GM12878 (cell line): ENCODE data around the gene SORBS2. TPM values are rescaled to one million over a fixed set of nuclear protein-coding genes. Genes with fewer than 3 reads are reported as not detected.

Source experiments
- ATAC-seq: fragments of 200-7000 bp; cut with Tn5 transposase; 3 replicates; pipeline ENCODE4 v1.9.1; 2020; ENCODE audit warnings: mild to moderate bottlenecking, moderate library complexity
- BruUV-seq: library from RNA; stranded (reverse); fragments of 400-500 nt; replicated peaks from 2 replicates; lab custom pipeline; 2021; lab: Mats Ljungman, UMichigan
- CTCF ChIA-PET: fragments of 300-600 bp; sonication (Branson Sonifier 250); formaldehyde crosslinking; extraction: SDS; loops from one replicate; lab custom pipeline; 2021; ENCODE audit warnings: inconsistent platforms; lab: Yijun Ruan, JAX
- POLR2A ChIA-PET: fragments of 350-600 bp; formaldehyde crosslinking; extraction: SDS; loops from one replicate; lab custom pipeline; 2021; ENCODE audit warnings: inconsistent platforms; lab: Charles Lee
- RAD21 ChIA-PET: fragments of 300-600 bp; sonication (Branson Sonifier 250); formaldehyde crosslinking; loops from one replicate; lab custom pipeline; 2023; ENCODE audit warnings: antibody characterized with exemption; ENCODE audit not compliant: unreplicated experiment; lab: Charles Lee
- SMC1A ChIA-PET: fragments of 300-600 bp; sonication (Branson Sonifier 250); formaldehyde crosslinking; loops from one replicate; lab custom pipeline; 2023; ENCODE audit not compliant: unreplicated experiment, uncharacterized antibody; lab: Charles Lee
- DNase-seq: peaks from one replicate; pipeline ENCODE4 v3.0.0-alpha.2; 2011; ENCODE audit warnings: low read depth, low spot score
- FAIRE-seq: peaks from 3 replicates; lab custom pipeline; 2011; peaks lifted over from hg19 to GRCh38; lab: Jason Lieb, UNC
- H2AFZ ChIP-seq: 2 replicates; pipeline ENCODE4 v1.6.0; 2011; ENCODE audit warnings: low read depth, low read length, control low read depth; ENCODE audit not compliant: control insufficient read depth
- H3K27ac ChIP-seq: 2 replicates; pipeline ENCODE4 v1.5.1; 2011; ENCODE audit warnings: control low read depth; ENCODE audit not compliant: control insufficient read depth, insufficient read depth
- H3K27me3 ChIP-seq, 2 experiments: replicated peaks in 1 of 2; 2 replicates each; pipeline versions ENCODE4 v1.6.0 to v1.6.1; 2011; ENCODE audit warnings: low read length in 1 of 2; ENCODE audit not compliant: control insufficient read depth in 2 of 2, insufficient read depth in 2 of 2
- H3K36me3 ChIP-seq, 2 experiments: 2 replicates each; pipeline ENCODE4 v1.5.1; 2011; ENCODE audit warnings: low read length in 1 of 2; ENCODE audit not compliant: control insufficient read depth in 2 of 2, insufficient read depth in 2 of 2
- H3K4me1 ChIP-seq: 2 replicates; pipeline ENCODE4 v1.6.1; 2011; ENCODE audit warnings: mild to moderate bottlenecking, low read length, moderate library complexity, mixed read lengths; ENCODE audit not compliant: control insufficient read depth, insufficient read depth
- H3K4me2 ChIP-seq: 2 replicates; pipeline ENCODE4 v1.6.0; 2011; ENCODE audit warnings: control low read depth; ENCODE audit not compliant: control insufficient read depth, insufficient read depth
- H3K4me3 ChIP-seq: fragments of 200-600 bp; sonication (generic); 2 replicates; pipeline ENCODE4 v1.5.1; 2016
- H3K79me2 ChIP-seq: 2 replicates; pipeline ENCODE4 v1.6.0; 2011; ENCODE audit warnings: low read length; ENCODE audit not compliant: control insufficient read depth, insufficient read depth
- H3K9ac ChIP-seq: 2 replicates; pipeline ENCODE4 v1.8.0; 2011; ENCODE audit warnings: low read length, control low read depth, mixed read lengths; ENCODE audit not compliant: control insufficient read depth, insufficient read depth
- H3K9me3 ChIP-seq: replicated peaks from 3 replicates; pipeline ENCODE4 v1.5.1; 2011; ENCODE audit warnings: mild to moderate bottlenecking, low read length; ENCODE audit not compliant: control insufficient read depth, insufficient read depth
- H4K20me1 ChIP-seq: 2 replicates; pipeline ENCODE4 v1.6.0; 2011; ENCODE audit not compliant: control insufficient read depth, insufficient read depth
- HDGF ChIP-seq: fragments of 450-650 bp; IDR thresholded peaks from 2 replicates; pipeline ENCODE4 v1.6.1; 2016; ENCODE audit warnings: antibody characterized with exemption
- IKZF2 ChIP-seq, 2 experiments: fragments of 450-650 bp; IDR thresholded peaks; 2 replicates each; pipeline ENCODE4 v1.6.1; 2017; ENCODE audit warnings: mild to moderate bottlenecking in 2 of 2, moderate library complexity in 2 of 2
- LARP7 ChIP-seq: fragments of 450-650 bp; IDR thresholded peaks from 2 replicates; pipeline ENCODE4 v1.6.1; 2017; ENCODE audit warnings: mild to moderate bottlenecking
- MTA2 ChIP-seq: fragments of 450-650 bp; IDR thresholded peaks from 2 replicates; pipeline ENCODE4 v1.6.1; 2016; ENCODE audit warnings: low read depth, mild to moderate bottlenecking, moderate library complexity
- NFYA ChIP-seq: IDR thresholded peaks from 2 replicates; pipeline ENCODE4 v1.6.1; 2011; ENCODE audit warnings: low read depth, mild to moderate bottlenecking, low read length, improper control_type of control experiment, borderline replicate concordance
- NR2C1 ChIP-seq: fragments of 450-650 bp; IDR thresholded peaks from 2 replicates; pipeline ENCODE4 v1.6.1; 2017; ENCODE audit warnings: antibody characterized with exemption, mild to moderate bottlenecking, moderate library complexity
- SIX5 ChIP-seq: IDR thresholded peaks from 2 replicates; pipeline ENCODE4 v1.6.1; 2011; ENCODE audit warnings: mild to moderate bottlenecking, low read depth, low read length, moderate library complexity; ENCODE audit not compliant: severe bottlenecking
- TCF12 ChIP-seq: IDR thresholded peaks from 2 replicates; pipeline ENCODE4 v1.6.1; 2011; ENCODE audit warnings: low read depth, mild to moderate bottlenecking, low read length
- WGBS: methylation state at CpG from one replicate; pipeline ENCODE4 v1.1.6; 2016; ENCODE audit warnings: low lambda C conversion rate; ENCODE audit not compliant: insufficient replicate concordance, insufficient coverage; ENCODE audit errors: missing lambda C conversion rate; 5-methylcytosine and 5-hydroxymethylcytosine counted together
- in situ Hi-C: fragments of 300-500 bp; cut with MboI; formaldehyde crosslinking; loops from 9 replicates; pipeline ENCODE4 v1.14.3; 2018; ENCODE audit warnings: mixed read lengths
- intact Hi-C: fragments of 100-400 bp; cut with micrococcal nuclease; formaldehyde crosslinking; loops from one replicate; pipeline ENCODE4 v1.14.2; 2022; ENCODE audit not compliant: unreplicated experiment
- polyA plus RNA-seq, 11 experiments: library from polyadenylated mRNA; depleted of rRNA in 4 of 11; unstranded in 6 of 11; stranded (reverse) in 5 of 11; fragments of >200 nt; fragmentation: Nextera tagmentation in 4 of 11; fragmentation: Illumina TruSeq in 1 of 11; extraction: Ambion mirVana in 4 of 11; extraction: Trizol in 1 of 11; gene quantifications; 1 replicate in 1 of 11; 2 replicates in 10 of 11; pipeline versions ENCODE4 v1.2.1 to v1.2.3, GENCODE V29; 2011 to 2016; ENCODE audit warnings: inconsistent platforms in 2 of 11, missing spikeins in 2 of 11, low read depth in 1 of 11
- total RNA-seq, 4 experiments: library from RNA; depleted of rRNA in 3 of 4; stranded (reverse); fragments of >200 nt in 3 of 4; fragmentation: Illumina TruSeq in 1 of 4; extraction: Trizol in 1 of 4; gene quantifications; 2 replicates each; pipeline versions ENCODE4 v1.2.1 to v1.2.3, GENCODE V29; 2013 to 2021
- TF ChIP-seq, protein P1 (sequence below): fragments of 450-650 bp; IDR thresholded peaks from 2 replicates; pipeline ENCODE4 v1.6.1; 2017; ENCODE audit warnings: borderline replicate concordance

The SORBS2 gene
- total and polyA plus RNA-seq, 10 of the 15 experiments (the other 5 are each of a cell fraction or from before 2014, with no cell fraction given), result 0.06 to 3.0 (median 0.79) TPM

- BruUV-seq, result no TSS peak
- in situ Hi-C loops, result no loop called here
- FAIRE-seq, result no peak
- Histone ChIP-seq H3K9ac (no peak overlapping the region), H3K36me3 (no peaks in the 10 kb centered on the region), H3K79me2 (no peaks in the 10 kb centered on the region), H3K4me2 (no peak overlapping the region), H3K9me3 (no peaks in the 10 kb centered on the region), H3K4me3 (no peak overlapping the region), H2AFZ (no peak overlapping the region), H3K4me1 (no peaks in the 10 kb centered on the region), H3K27me3 (0 out of 4 replicates have a peak, but pooled peaks cover 0 to 2% of the 10 kb centered on the region in 2 experiments)
- no peak for ATAC-seq
- no peak for TF ChIP-seq TCF12
- no peak for TF ChIP-seq NR2C1
- TF ChIP-seq, protein P1, sequence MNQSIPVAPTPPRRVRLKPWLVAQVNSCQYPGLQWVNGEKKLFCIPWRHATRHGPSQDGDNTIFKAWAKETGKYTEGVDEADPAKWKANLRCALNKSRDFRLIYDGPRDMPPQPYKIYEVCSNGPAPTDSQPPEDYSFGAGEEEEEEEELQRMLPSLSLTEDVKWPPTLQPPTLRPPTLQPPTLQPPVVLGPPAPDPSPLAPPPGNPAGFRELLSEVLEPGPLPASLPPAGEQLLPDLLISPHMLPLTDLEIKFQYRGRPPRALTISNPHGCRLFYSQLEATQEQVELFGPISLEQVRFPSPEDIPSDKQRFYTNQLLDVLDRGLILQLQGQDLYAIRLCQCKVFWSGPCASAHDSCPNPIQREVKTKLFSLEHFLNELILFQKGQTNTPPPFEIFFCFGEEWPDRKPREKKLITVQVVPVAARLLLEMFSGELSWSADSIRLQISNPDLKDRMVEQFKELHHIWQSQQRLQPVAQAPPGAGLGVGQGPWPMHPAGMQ, result no peak
- TF ChIP-seq IKZF2 (IDR thresholded peaks at IDR 0.05), result no peak
- no peak for TF ChIP-seq NFYA
- no peak for TF ChIP-seq SIX5
- TF ChIP-seq MTA2, result no peak
- TF ChIP-seq LARP7, result no peak
- TF ChIP-seq HDGF, result no peak
- TF ChIP-seq, all 136 proteins: peak for 0
- DNase-seq, result no peak
- ChIA-PET RAD21 (no interaction called here), SMC1A (no interaction called here), POLR2A (no interaction called here), CTCF (no interaction called here)
- no peak overlapping the region for H3K27ac ChIP-seq
- 40% methylated on average over 6 of the region's 6 CpGs for WGBS
- H4K20me1 ChIP-seq, result no peaks in the 10 kb centered on the region
- intact Hi-C loops, result no loop called here
These were observed 22.8 kb upstream of the SORBS2 start for GRCh38 chr4:185834778-185835177.
